Testis (tissue), 2 donors: Measurements from ENCODE around the gene PTBP3.

Experiments
- CTCF ChIP-seq, 3 experiments: fragments of 450-650 bp in 2 of 3; fragments of 200-600 bp in 1 of 3; sonication (generic) in 1 of 3; IDR thresholded peaks; one replicate each; pipeline ENCODE4 v1.5.1; 2016 to 2019; ENCODE audit warnings: antibody characterized with exemption in 3 of 3, mild to moderate bottlenecking in 2 of 3, moderate library complexity in 1 of 3
- POLR2A ChIP-seq: fragments of 450-650 bp; IDR thresholded peaks from one replicate; pipeline ENCODE4 v1.6.1; 2017; ENCODE audit warnings: antibody characterized with exemption, mild to moderate bottlenecking, moderate library complexity

- TF ChIP-seq CTCF (IDR thresholded peaks at IDR 0.05) (no peak), POLR2A (no peak)
Measured at GRCh38 chr9:112380825-112381221, 47.4 kb upstream of the PTBP3 start.
